ENCODE results near the gene DERL2. TPM values are rescaled to one million over a fixed set of nuclear protein-coding genes. Genes with fewer than 3 reads are reported as not detected.

Gene DERL2
- total RNA-seq, 4 donors from 2014 or later: 23.8 to 48.5 (median 26.2) TPM

- ATAC-seq: no peak
- 37 to 42% methylated on average over 15 to 17 of the region's 17 CpGs for WGBS, 2 donors (ENCODE audit: low coverage in 1 of 2)
- Histone ChIP-seq H3K36me3 (peaks cover 0 to 15% of the 10 kb centered on the region in 2 donors), H3K4me3 (peak overlapping the region in 1 of 2 donors; percentile 34), H3K27ac (no peak overlapping the region), H3K27me3 (no peaks in the 10 kb centered on the region), H3K9me3 (no peaks in the 10 kb centered on the region), H3K4me1 (no peaks in the 10 kb centered on the region)
- TF ChIP-seq EP300 (IDR thresholded peaks at IDR 0.05): no peak
- TF ChIP-seq CTCF (IDR thresholded peaks at IDR 0.05): no peak
- TF ChIP-seq POLR2AphosphoS5 (IDR thresholded peaks at IDR 0.05): no peak
These were observed 25.6 kb upstream of the DERL2 start for GRCh38 chr17:5511401-5512225.

GRCh38 chr17:5510771-5511170 lies 24.8 kb upstream of the DERL2 start:
- TF ChIP-seq CTCF (IDR thresholded peaks at IDR 0.05) (no peak), POLR2AphosphoS5 (IDR thresholded peaks at IDR 0.05) (no peak), EP300 (IDR thresholded peaks at IDR 0.05) (no peak), POLR2A (IDR thresholded peaks at IDR 0.05) (no peak)
- WGBS, 2 donors (ENCODE audit: low coverage in 1 of 2): 85 to 100% methylated on average over 1 to 7 of the region's 8 CpGs
- Histone ChIP-seq H3K4me3 (no peak overlapping the region), H3K9me3 (no peaks in the 10 kb centered on the region), H3K27ac (no peak overlapping the region), H3K27me3 (no peaks in the 10 kb centered on the region), H3K4me1 (no peaks in the 10 kb centered on the region), H3K36me3 (peaks cover 0 to 15% of the 10 kb centered on the region in 2 donors)
- ATAC-seq: no peak

GRCh38 chr17:5509482-5509881 lies 23.5 kb upstream of the DERL2 start:
- 75 to 89% methylated on average over 6 to 8 of the region's 8 CpGs for WGBS, 2 donors (ENCODE audit: low coverage in 1 of 2)
- Histone ChIP-seq H3K9me3 (no peaks in the 10 kb centered on the region), H3K27ac (no peak overlapping the region), H3K36me3 (peaks cover 0 to 4% of the 10 kb centered on the region in 2 donors), H3K4me1 (no peaks in the 10 kb centered on the region), H3K27me3 (no peaks in the 10 kb centered on the region), H3K4me3 (no peak overlapping the region)
- TF ChIP-seq EP300 (IDR thresholded peaks at IDR 0.05) (no peak), CTCF (IDR thresholded peaks at IDR 0.05) (no peak), POLR2A (IDR thresholded peaks at IDR 0.05) (no peak)
- ATAC-seq: no peak

- TF ChIP-seq EP300 (IDR thresholded peaks at IDR 0.05) (no peak), POLR2A (IDR thresholded peaks at IDR 0.05) (no peak), POLR2AphosphoS5 (IDR thresholded peaks at IDR 0.05) (no peak), CTCF (IDR thresholded peaks at IDR 0.05) (no peak)
- Histone ChIP-seq H3K4me1 (no peaks in the 10 kb centered on the region), H3K4me3 (no peak overlapping the region), H3K27me3 (no peaks in the 10 kb centered on the region), H3K36me3 (no peaks in the 10 kb centered on the region), H3K27ac (no peak overlapping the region), H3K9me3 (no peaks in the 10 kb centered on the region)
- 16 to 39% methylated on average over 2 to 4 of the region's 4 CpGs for WGBS, 2 donors (ENCODE audit: low coverage in 1 of 2)
- no peak for ATAC-seq
These were observed 22.8 kb upstream of the DERL2 start for GRCh38 chr17:5508810-5509209.

- Histone ChIP-seq H3K27ac (no peak overlapping the region), H3K4me3 (no peak overlapping the region), H3K36me3 (no peaks in the 10 kb centered on the region), H3K27me3 (no peaks in the 10 kb centered on the region), H3K9me3 (no peaks in the 10 kb centered on the region), H3K4me1 (peaks cover 0 to 3% (median 0%) of the 10 kb centered on the region in 3 donors)
- WGBS, 2 donors (ENCODE audit: low coverage in 1 of 2): 89 to 100% methylated on average over 2 to 5 of the region's 5 CpGs
- no peak for TF ChIP-seq POLR2A (IDR thresholded peaks at IDR 0.05)
- no peak for TF ChIP-seq CTCF (IDR thresholded peaks at IDR 0.05)
- no peak for TF ChIP-seq EP300 (IDR thresholded peaks at IDR 0.05)
- TF ChIP-seq POLR2AphosphoS5 (IDR thresholded peaks at IDR 0.05): no peak
- ATAC-seq: no peak
These were observed 20.3 kb upstream of the DERL2 start for GRCh38 chr17:5506307-5506706.

All from gastroesophageal sphincter (tissue), 4 donors.